ENCODE data around the gene FSIP1.

Gene FSIP1

DNA sequence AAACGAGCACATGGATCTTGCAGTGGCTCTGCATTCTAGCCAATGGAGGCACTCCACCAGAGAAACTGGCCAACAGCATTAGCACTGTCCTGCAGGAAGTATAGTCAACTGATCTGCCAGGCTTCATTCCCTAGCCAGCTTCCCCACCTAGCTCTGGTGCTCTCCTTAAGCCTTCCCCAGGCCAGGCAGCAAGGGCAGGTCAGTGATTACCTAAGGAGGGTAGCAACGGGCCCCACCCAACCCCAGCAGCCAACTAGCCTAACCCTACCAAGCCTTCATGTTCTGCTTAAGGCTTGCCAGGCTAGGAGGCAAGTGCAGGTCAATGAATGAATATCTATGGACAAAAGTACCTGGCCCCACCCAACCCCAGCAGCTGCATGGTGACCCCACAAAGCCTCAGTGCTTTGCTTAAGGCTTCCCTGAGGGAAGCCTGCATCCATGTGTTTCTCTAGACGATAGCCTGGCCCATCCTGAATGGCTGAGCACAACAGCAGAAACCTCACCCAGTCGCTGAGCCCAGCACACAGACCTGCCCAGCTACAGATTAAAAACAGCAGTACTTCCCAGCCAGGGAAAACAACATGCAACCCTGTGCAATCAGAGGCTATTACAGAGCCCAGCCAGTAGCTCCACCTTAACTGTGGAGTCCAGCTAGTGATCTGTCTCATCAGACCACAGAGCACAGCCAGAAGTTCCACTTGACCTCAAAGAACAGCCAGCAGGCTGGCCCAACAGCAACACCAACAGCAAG, 173.3 kb downstream of the FSIP1 start:
- DNase-seq = no peak

DNA sequence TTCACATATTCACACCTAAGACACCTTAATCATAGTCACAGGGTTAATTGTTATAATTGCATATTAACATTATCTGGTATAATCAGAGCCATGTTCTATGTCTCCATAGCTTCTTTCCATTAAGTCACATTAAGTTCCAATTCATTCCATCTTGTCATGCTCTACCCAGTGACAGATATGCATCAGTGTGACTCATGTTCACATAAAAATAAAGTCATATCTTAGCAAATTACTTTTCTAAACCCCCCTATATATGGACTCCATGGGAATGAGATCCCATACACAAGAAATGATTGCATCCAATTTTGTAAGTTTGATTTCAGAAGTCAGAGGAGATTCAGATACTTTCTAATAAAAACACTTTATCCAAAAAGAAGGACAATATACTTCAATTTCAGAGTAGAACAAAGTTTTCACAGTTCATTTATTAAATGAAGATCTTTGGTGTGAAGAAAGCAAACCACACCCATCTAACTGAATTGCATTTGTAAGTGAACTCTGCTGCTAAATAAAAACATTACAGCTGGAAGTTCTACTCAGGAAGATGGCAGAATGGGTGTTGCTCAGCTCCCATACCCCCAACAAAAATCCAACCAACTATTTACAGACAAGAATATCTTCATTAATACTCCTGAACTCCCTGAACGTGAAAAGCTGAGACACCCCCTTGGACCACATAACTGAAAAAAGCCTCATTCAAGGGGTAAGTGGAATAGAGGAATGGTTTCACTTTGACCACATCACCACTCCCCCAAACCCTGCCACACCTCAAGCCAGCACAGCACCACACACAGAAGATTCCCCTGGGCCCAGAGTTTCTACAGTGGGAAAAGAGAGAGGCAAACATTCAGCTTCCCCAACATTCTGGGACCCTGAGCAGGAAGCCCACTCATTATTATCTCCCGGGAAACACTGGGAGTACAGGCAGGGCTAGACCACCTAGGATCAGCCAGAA, 174.2 kb downstream of the FSIP1 start:
- no peak for DNase-seq

DNA sequence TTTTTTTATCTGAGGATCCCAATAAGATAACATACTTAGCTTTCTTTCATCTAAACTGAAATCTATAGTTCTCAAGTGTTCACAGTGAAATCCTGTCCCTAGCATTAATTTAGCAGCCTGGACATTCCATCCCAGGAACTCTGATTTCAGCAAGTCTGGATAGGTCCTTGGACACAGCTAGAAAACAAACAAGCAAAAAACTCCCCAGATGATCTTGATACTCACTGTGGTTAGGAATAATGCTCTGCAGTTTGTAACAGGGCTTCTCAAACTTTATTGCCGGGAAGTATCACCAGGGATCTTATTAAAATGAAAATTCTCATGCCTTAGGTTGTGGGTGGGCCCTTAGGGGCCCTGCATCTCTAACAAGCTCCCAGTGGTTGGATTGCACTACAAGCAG, 177.5 kb downstream of the FSIP1 start:
- no peak for DNase-seq

DNA sequence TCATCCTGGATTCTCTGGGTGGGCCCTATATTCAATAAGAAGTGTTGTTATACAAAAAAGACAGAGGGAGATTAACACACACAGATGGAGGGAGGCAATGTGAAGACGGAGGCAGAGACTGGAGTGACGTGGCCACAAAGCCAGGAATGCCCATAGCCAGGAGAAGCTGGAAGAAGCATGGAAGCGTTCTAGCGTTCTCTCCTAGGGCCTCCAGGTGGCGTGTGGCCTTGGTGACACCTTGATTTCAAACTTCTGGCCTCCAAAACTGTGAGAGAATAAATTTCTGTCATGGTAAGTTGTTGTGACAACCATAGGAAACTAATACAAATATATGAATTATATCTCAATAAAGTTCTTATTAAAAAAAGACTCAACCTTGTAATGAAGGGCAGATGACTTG, 180.5 kb downstream of the FSIP1 start:
- DNase-seq = no peak

DNA sequence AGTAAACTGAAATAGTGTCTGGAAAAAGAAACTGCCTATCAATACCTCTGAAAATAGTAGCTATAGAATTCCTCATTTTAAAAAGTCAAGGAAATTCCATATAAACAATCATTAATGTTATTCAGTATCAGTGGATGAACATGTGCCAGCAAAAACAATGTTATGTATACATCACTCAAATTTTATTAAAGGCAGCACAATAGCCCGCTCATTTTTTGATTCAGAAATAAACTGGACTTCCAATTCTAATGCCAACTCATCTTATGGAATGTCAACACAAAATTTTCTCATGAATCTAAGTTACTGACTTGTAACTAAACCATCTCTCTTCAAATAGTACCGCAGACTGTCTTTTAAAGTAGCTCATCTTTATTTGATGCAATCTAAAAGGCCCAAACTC, 182.8 kb downstream of the FSIP1 start:
- DNase-seq = no peak

DNA sequence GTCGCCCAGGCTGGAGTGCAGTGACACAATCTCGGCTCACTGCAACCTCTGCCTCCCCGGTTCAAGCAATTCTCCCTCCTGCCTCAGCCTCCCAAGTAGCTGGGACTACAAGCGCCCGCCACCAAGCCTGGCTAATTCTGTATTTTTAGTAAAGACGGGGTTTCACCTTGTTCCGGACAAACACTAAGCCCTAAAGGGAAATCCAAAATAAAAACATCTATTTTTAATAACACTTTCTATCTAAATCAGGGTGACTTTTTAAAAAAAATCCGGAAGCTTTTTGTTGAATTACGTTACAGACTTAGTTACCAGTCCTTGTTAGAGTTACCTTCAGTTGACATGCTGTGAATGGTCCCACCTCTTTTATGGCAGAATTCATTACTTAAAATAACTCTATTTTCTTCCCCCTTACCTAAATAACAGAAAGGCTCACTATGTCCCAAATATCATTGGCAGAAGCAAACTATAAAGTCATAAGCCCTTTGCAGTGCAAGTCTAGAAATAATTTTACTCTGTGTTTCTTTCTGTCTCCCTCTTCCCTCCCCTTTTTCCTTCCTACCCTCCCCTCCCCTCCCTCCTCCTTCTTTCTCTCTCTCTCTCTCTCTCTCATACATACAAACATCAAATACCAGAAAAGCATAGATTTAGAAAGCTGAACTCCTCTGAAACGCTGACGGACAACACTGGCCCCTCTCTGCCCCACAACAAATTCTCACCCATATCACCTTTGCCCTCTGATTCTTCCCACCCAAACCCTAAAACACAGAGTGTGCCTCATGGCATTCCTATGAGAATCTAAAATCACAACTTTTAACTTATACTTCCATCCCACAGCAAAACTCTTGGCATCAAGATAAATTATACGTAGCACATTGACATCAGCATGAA, 183.4 kb downstream of the FSIP1 start:
- no peak for DNase-seq

DNA sequence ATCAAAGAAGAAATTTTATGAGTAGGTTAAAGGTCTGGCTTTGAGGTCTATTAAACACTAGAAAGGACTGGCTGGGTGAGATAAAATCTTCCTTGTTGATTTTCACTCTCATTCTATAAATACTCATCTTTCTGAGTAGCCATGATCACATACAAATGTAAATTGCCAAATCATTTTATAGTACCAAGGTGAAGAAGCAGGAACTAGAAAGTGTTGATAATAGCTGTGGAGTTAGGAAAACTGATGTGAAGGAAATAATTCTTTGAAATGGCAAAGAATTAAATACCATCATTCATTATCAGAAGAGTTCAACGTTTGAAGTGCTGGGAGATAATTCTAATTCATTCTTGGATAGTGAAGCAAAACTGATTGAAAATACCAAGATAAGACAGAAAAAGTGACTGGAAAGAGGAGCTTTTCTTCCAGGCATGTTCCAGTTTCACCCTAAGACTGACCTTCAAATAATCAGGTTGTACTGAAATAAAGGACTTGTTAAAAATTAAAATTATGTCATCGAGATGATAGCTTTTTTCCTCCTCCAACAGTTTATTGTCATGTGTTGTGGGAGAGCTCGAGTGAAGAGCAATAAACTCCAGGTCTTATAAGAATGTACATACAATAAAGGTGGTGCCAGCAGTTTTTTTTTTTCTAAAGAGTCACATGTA, 184.3 kb downstream of the FSIP1 start:
- DNase-seq = no peak

DNA sequence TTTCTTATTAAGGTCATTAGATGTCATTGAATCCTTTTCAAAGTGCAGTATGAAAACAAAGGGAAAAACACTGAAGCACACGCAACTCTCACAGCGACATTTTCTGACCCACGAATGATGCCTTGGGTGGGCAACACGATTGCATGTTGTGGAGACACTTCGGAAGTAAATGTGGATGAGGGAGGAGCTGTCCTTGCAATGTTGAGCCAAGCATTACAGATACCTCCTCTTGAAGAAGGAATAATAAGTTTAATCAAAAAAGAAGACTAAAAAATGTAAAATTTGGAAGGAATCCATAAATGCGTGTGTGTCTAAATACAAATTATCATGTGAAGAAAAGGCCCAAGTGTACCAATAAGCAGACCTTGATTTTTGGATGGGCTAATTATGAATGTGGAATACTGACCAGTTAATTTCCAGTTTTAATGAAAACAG, 184.9 kb downstream of the FSIP1 start:
- no peak for DNase-seq

DNA sequence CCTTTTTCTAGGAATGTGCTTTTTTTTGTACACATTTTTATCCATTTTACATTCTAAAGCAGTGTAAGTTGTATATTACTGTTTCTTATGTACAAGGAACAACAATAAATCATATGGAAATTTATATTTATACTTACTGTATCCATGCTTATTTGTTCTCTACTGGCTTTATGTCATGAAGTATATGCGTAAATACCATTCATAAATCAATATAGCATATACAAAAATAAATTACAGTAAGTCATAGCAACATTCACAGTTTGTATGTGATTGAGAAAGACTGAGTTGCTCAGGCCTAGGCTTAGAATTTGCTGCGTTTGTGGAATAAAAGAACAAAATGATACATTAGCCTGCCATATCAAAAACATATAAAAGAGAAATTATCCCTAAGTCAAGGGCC, 185.3 kb downstream of the FSIP1 start:
- DNase-seq = no peak

DNA sequence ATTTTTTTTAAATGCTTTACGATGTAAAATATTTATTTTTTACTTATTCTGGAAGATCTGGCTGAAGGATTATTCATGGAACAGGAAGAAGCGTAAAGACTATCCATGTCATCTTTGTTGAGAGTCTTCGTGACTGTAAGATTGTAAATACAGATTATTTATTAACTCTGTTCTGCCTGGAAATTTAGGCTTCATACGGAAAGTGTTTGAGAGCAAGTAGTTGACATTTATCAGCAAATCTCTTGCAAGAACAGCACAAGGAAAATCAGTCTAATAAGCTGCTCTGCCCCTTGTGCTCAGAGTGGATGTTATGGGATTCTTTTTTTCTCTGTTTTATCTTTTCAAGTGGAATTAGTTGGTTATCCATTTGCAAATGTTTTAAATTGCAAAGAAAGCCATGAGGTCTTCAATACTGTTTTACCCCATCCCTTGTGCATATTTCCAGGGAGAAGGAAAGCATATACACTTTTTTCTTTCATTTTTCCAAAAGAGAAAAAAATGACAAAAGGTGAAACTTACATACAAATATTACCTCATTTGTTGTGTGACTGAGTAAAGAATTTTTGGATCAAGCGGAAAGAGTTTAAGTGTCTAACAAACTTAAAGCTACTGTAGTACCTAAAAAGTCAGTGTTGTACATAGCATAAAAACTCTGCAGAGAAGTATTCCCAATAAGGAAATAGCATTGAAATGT, 186.1 kb downstream of the FSIP1 start:
- DNase-seq = no peak

DNA sequence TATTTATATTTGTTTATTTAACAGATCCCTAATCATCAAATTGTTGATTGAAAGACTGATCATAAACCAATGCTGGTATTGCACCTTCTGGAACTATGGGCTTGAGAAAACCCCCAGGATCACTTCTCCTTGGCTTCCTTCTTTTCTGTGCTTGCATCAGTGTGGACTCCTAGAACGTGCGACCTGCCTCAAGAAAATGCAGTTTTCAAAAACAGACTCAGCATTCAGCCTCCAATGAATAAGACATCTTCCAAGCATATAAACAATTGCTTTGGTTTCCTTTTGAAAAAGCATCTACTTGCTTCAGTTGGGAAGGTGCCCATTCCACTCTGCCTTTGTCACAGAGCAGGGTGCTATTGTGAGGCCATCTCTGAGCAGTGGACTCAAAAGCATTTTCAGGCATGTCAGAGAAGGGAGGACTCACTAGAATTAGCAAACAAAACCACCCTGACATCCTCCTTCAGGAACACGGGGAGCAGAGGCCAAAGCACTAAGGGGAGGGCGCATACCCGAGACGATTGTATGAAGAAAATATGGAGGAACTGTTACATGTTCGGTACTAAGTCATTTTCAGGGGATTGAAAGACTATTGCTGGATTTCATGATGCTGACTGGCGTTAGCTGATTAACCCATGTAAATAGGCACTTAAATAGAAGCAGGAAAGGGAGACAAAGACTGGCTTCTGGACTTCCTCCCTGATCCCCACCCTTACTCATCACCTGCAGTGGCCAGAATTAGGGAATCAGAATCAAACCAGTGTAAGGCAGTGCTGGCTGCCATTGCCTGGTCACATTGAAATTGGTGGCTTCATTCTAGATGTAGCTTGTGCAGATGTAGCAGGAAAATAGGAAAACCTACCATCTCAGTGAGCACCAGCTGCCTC, 187.1 kb downstream of the FSIP1 start:
- no peak for DNase-seq

DNA sequence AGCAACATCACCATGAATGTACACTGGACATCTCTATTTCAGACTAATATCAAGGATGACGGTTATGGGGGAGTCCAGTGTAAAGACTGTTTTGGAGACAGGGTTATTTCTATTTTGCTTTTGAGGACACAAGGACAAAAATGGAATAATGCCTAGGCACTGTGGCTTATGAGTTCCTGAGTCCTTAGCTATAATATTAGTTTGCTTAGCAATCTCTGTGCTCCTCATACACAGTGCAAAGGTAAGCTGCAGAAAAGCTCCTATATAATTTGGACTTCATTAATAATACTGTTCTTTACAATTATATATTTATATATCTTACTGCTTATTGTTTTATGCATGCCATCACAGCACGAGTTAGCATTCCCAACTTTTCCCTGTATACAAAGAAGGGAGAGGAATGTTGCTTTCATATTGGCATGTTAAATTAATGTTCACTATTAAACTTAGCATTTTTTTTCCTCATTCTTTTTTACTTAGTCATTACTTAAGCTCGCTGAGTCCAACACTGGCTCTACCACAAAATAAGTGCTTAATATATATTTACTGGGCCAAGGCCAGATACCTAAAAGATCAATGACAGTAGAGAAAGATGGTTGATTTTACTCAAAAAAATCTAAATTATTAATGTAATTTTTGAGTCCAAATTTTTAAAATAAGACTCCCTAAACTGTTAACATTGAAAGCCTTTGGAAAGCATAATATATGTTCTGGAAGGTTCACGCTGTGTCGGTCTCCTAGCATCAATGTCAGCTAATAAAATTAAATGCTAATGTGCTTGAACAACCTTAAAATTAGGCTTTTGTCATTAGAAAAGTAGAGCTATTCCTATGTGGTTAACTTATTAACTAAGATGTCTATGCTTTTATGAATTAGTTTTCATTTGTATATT, 187.9 kb downstream of the FSIP1 start:
- no peak for DNase-seq

DNA sequence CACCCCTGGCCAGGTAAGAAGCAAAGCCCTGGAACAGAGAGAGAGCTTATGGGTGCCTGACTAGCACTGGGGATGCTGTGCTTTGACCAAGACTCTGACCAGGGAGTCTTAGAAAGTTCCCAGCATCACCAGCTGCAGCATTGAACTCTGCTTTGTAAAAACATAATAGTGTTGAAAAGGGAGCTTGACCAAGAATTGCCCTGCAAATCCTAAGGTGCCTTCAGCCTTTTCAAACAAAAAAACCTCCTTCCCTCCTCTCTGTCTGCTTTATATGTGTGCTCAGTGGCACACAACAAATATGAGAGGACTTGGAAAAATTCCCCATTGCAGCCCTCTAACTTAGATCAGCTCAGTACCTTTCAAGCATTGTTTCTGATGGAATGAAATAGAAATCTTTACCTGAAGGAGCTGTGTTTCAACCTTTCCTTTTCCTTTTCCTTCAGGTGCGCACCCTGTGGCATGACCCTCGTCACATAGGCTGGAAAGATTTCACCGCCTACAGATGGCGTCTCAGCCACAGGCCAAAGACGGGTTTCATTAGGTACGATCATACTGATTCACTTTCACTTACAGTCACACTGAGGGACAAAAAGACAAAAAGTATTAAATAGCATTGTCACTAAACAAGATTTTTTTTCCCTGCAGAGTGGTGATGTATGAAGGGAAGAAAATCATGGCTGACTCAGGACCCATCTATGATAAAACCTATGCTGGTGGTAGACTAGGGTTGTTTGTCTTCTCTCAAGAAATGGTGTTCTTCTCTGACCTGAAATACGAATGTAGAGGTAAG, 188.8 kb downstream of the FSIP1 start:
- no peak for DNase-seq

DNA sequence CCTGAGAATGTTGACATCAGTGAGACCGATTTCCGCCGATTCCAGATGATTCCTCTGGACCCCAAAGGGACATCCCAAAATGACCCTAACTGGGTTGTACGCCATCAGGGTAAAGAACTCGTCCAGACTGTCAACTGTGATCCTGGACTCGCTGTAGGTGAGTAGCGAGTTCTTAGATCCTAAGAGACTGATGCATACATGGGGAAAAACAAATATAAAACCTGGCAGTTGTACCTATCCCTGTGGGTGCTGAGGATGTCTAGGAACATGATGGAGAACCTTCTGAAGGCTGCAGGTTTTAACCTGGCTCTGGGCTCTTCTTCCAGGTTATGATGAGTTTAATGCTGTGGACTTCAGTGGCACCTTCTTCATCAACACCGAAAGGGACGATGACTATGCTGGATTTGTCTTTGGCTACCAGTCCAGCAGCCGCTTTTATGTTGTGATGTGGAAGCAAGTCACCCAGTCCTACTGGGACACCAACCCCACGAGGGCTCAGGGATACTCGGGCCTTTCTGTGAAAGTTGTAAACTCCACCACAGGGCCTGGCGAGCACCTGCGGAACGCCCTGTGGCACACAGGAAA, 189.5 kb downstream of the FSIP1 start:
- no peak for DNase-seq

DNA sequence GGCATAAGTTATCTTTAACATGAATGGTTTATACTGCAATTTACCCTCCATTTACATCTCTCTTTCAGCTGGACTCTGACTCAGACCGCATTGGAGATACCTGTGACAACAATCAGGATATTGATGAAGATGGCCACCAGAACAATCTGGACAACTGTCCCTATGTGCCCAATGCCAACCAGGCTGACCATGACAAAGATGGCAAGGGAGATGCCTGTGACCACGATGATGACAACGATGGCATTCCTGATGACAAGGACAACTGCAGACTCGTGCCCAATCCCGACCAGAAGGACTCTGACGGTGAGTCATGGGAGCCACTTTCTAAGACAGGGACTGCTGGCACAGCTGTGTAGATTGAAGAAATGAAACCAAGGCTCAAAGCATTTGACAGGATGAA, 190.1 kb downstream of the FSIP1 start:
- no peak for DNase-seq

DNA sequence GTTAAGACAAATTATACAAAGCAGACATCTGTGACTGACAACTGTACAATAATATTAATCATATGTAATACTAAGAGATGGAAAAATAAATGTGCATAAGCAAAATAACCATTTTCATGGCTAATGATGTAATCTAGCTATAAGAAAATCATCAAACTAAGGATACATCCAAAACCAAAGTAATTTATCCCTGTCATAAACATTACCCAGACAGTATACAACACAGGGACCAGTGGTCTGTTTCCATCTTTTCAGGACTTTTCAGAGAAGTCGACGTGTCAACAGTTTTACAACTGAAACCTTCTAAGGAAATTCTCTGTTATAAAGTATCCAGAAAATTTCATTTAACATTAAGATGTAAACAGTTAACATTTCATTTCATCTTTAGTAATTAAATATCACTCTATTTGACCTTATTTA, 190.7 kb downstream of the FSIP1 start:
- DNase-seq = no peak

DNA sequence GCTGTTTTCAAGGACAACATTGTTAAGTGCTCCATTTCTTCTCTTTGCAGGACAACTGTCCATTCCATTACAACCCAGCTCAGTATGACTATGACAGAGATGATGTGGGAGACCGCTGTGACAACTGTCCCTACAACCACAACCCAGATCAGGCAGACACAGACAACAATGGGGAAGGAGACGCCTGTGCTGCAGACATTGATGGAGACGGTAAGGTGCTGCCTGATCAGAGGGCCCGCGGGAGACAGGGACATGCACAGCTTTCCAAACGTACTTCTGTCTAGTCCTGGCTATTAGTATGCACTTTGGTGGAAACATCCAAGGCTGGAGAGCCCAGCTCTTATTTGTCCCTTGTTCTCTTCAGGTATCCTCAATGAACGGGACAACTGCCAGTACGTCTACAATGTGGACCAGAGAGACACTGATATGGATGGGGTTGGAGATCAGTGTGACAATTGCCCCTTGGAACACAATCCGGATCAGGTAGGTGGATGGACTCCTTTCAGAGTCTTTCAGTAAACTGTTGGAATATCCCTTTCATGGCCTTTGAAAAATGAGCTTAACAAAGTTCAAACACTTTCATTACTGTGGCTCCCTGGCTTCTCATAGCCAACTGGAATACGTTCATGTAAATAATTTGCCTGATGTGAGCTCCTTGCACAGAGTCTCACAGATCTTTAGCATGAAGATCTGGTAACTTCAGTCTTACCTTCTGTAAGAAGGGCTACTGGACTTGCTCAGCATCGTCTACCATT, 191.3 kb downstream of the FSIP1 start:
- no peak for DNase-seq
